K562 (cell line): ENCODE measurements around the gene KCNJ2. TPM values are rescaled to one million over a fixed set of nuclear protein-coding genes. Genes with fewer than 3 reads are reported as not detected.

Experiments used
- ATAC-seq: fragments of 200-7000 bp; cut with Tn5 transposase; 3 replicates; pipeline ENCODE4 v1.9.1; 2020; ENCODE audit warnings: moderate library complexity
- BruUV-seq: library from RNA; stranded (reverse); fragments of 400-500 nt; replicated peaks from 2 replicates; lab custom pipeline; 2021; lab: Mats Ljungman, UMichigan
- CTCF ChIA-PET: fragments of 300-600 bp; formaldehyde crosslinking; extraction: SDS; loops from one replicate; lab custom pipeline; 2021; ENCODE audit warnings: low intra/inter-chr PET ratio; lab: Yijun Ruan, JAX
- POLR2A ChIA-PET: fragments of 300-600, 350-650 bp; sonication (Branson Sonifier 250); formaldehyde crosslinking; extraction: SDS; loops from one replicate; lab custom pipeline; 2021; ENCODE audit warnings: antibody characterized with exemption, inconsistent platforms; lab: Yijun Ruan, JAX
- DNase-seq, 4 experiments: peaks; one replicate each; pipeline versions ENCODE4 v3.0.0 to v3.0.0-alpha.2; 2011 to 2018; ENCODE audit warnings: low spot score in 3 of 4, mixed read lengths in 3 of 4; ENCODE audit errors: extremely low read depth in 1 of 4
- FAIRE-seq: peaks from 2 replicates; lab custom pipeline; 2011; peaks lifted over from hg19 to GRCh38; lab: Jason Lieb, UNC
- H2AFZ ChIP-seq: 2 replicates; pipeline ENCODE4 v1.6.0; 2011; ENCODE audit warnings: low read depth, low read length, control low read depth, inconsistent platforms
- H3K27ac ChIP-seq: fragments of 200-600 bp; 3 replicates; pipeline ENCODE4 v1.8.0; 2011; ENCODE audit warnings: low read depth, mild to moderate bottlenecking, control low read depth, inconsistent platforms, low read length, moderate library complexity, mixed read lengths; ENCODE audit errors: extremely low read depth
- H3K27me3 ChIP-seq, 2 experiments: fragments of 300-600 bp in 1 of 2; 2 replicates in 1 of 2; 3 replicates in 1 of 2; pipeline versions ENCODE4 v1.6.0 to v1.8.0; 2011; ENCODE audit warnings: inconsistent platforms in 2 of 2, low read length in 2 of 2, mild to moderate bottlenecking in 1 of 2, mixed read lengths in 1 of 2, moderate library complexity in 1 of 2; ENCODE audit not compliant: control insufficient read depth in 2 of 2, insufficient read depth in 2 of 2
- H3K36me3 ChIP-seq: fragments of 300-600 bp; 3 replicates; pipeline ENCODE4 v1.8.0; 2011; ENCODE audit warnings: mild to moderate bottlenecking, low read length, inconsistent platforms; ENCODE audit not compliant: control insufficient read depth, insufficient read depth
- H3K4me1 ChIP-seq, 2 experiments: fragments of 200-600 bp in 1 of 2; replicated peaks in 1 of 2; 2 replicates in 1 of 2; 3 replicates in 1 of 2; pipeline versions ENCODE4 v1.5.1 to v1.8.0; 2011; ENCODE audit warnings: inconsistent platforms in 2 of 2, low read length in 2 of 2, mild to moderate bottlenecking in 1 of 2, mixed read lengths in 1 of 2, moderate library complexity in 1 of 2; ENCODE audit not compliant: control insufficient read depth in 2 of 2, insufficient read depth in 2 of 2
- H3K4me2 ChIP-seq: 2 replicates; pipeline ENCODE4 v1.6.1; 2011; ENCODE audit warnings: low read length, control low read depth, inconsistent platforms, mixed read lengths; ENCODE audit not compliant: insufficient read depth
- H3K4me3 ChIP-seq: fragments of 200-600 bp; sonication (generic), shearing (Covaris generic); 2 replicates; pipeline ENCODE4 v1.5.1; 2016; ENCODE audit warnings: control low read depth, inconsistent platforms
- H3K79me2 ChIP-seq: fragments of 200-600 bp; 3 replicates; pipeline ENCODE4 v1.8.0; 2011; ENCODE audit warnings: low read length, inconsistent platforms; ENCODE audit not compliant: control insufficient read depth, insufficient read depth
- H3K9ac ChIP-seq, 2 experiments: 2 replicates each; pipeline versions ENCODE4 v1.6.0 to v1.6.1; 2011; ENCODE audit warnings: low read depth in 2 of 2, low read length in 2 of 2, control low read depth in 1 of 2, inconsistent platforms in 1 of 2, mild to moderate bottlenecking in 1 of 2, mixed read lengths in 1 of 2; ENCODE audit not compliant: insufficient read depth in 1 of 2
- H3K9me1 ChIP-seq: one replicate; pipeline ENCODE4 v1.6.0; 2011; ENCODE audit warnings: inconsistent platforms, mild to moderate bottlenecking, low read length, moderate library complexity; ENCODE audit not compliant: control insufficient read depth, insufficient read depth
- H3K9me3 ChIP-seq: replicated peaks from 2 replicates; pipeline ENCODE4 v1.5.1; 2011; ENCODE audit warnings: low read depth, low read length, inconsistent platforms; ENCODE audit not compliant: control insufficient read depth, insufficient read depth
- H4K20me1 ChIP-seq: replicated peaks from 2 replicates; pipeline ENCODE4 v1.6.1; 2011; ENCODE audit warnings: low read length, inconsistent platforms, mixed read lengths; ENCODE audit not compliant: control insufficient read depth, insufficient read depth
- CBFA2T3 ChIP-seq: fragments of 450-650 bp; IDR thresholded peaks from 2 replicates; pipeline ENCODE4 v1.6.1; 2017
- E2F1 ChIP-seq: sonication (generic); formaldehyde crosslinking; IDR thresholded peaks from 2 replicates; pipeline ENCODE4 v1.8.1; 2023; ENCODE audit warnings: mild to moderate bottlenecking, missing genetic modification reagents, moderate library complexity
- ELF4 ChIP-seq: fragments of 450-650 bp; formaldehyde crosslinking; IDR thresholded peaks from 2 replicates; pipeline ENCODE4 v1.4.0; 2022; ENCODE audit warnings: missing genetic modification characterization
- ELK1 ChIP-seq: sonication (generic); formaldehyde crosslinking; IDR thresholded peaks from 2 replicates; pipeline ENCODE4 v1.8.1; 2022; ENCODE audit warnings: missing genetic modification reagents
- ERF ChIP-seq: fragments of 450-650 bp; formaldehyde crosslinking; IDR thresholded peaks from 2 replicates; pipeline ENCODE4 v1.4.0; 2020; ENCODE audit warnings: mild to moderate bottlenecking, mixed read lengths
- GTF2A2 ChIP-seq: IDR thresholded peaks from 2 replicates; pipeline ENCODE4 v1.6.1; 2016; ENCODE audit warnings: mild to moderate bottlenecking, missing genetic modification characterization, missing compliant biosample characterization
- ILK ChIP-seq: fragments of 450-650 bp; IDR thresholded peaks from 2 replicates; pipeline ENCODE4 v1.6.1; 2016; ENCODE audit warnings: missing genetic modification characterization, low read depth, mild to moderate bottlenecking, missing compliant biosample characterization, moderate library complexity, borderline replicate concordance
- LCOR ChIP-seq: sonication (generic); formaldehyde crosslinking; IDR thresholded peaks from 2 replicates; pipeline ENCODE4 v1.8.0; 2022; ENCODE audit warnings: mild to moderate bottlenecking, missing genetic modification reagents
- MIER1 ChIP-seq: fragments of 450-650 bp; IDR thresholded peaks from 2 replicates; pipeline ENCODE4 v1.6.1; 2016; ENCODE audit warnings: antibody characterized with exemption, mild to moderate bottlenecking, low read depth
- POU5F1 ChIP-seq: fragments of 150-350 bp; IDR thresholded peaks from 2 replicates; pipeline ENCODE4 v1.6.1; 2014; ENCODE audit warnings: borderline replicate concordance, low read length, low read depth, mild to moderate bottlenecking; ENCODE audit not compliant: partially characterized antibody
- SMAD3 ChIP-seq: fragments of 450-650 bp; formaldehyde crosslinking; conservative IDR thresholded peaks from 2 replicates; pipeline ENCODE4 v1.4.0; 2020; ENCODE audit warnings: mild to moderate bottlenecking
- SRF ChIP-seq, 2 experiments: fragments of 250-450, 450-650 bp in 1 of 2; sonication (Bioruptor Pico) in 1 of 2; sonication (generic) in 1 of 2; formaldehyde crosslinking; IDR thresholded peaks; 2 replicates each; pipeline versions ENCODE4 v1.5.0 to v1.5.1; 2020 to 2022; ENCODE audit warnings: mild to moderate bottlenecking in 1 of 2, missing genetic modification reagents in 1 of 2
- STAT5B ChIP-seq: fragments of 250-450 bp; sonication (Bioruptor Pico); IDR thresholded peaks from 2 replicates; pipeline ENCODE4 v1.8.0; 2021; ENCODE audit warnings: mild to moderate bottlenecking, inconsistent platforms
- ZBTB2 ChIP-seq: fragments of 450-650 bp; IDR thresholded peaks from 2 replicates; pipeline ENCODE4 v1.6.1; 2016; ENCODE audit warnings: antibody characterized with exemption
- ZNF175 ChIP-seq: fragments of 200-800 bp; sonication (Bioruptor generic); IDR thresholded peaks from 2 replicates; pipeline ENCODE4 v1.6.1; 2016; ENCODE audit warnings: low read depth, mild to moderate bottlenecking, missing genetic modification characterization, missing compliant biosample characterization
- ZNF431 ChIP-seq: sonication (generic); formaldehyde crosslinking; IDR thresholded peaks from 2 replicates; pipeline ENCODE4 v1.8.0; 2022; ENCODE audit warnings: mild to moderate bottlenecking, missing genetic modification reagents
- ZNF512 ChIP-seq: IDR thresholded peaks from 2 replicates; pipeline ENCODE4 v1.6.1; 2016; ENCODE audit warnings: missing genetic modification characterization, missing compliant biosample characterization
- ZNF766 ChIP-seq: fragments of 200-800 bp; sonication (Bioruptor generic); conservative IDR thresholded peaks from 2 replicates; pipeline ENCODE4 v1.6.1; 2016; ENCODE audit warnings: missing genetic modification characterization, missing compliant biosample characterization
- WGBS: fragments of 100-300 bp; shearing (Covaris generic); methylation state at CpG from one replicate; pipeline ENCODE4 v1.1.6; 2016; ENCODE audit warnings: low coverage, mixed read lengths; ENCODE audit not compliant: insufficient coverage; ENCODE audit errors: missing lambda C conversion rate; 5-methylcytosine and 5-hydroxymethylcytosine counted together
- in situ Hi-C: fragments of 300-500 bp; cut with MboI; formaldehyde crosslinking; loops from 4 replicates; pipeline ENCODE4 v1.15.0; 2018; ENCODE audit warnings: inconsistent platforms, mixed read lengths
- intact Hi-C: fragments of 100-400 bp; cut with micrococcal nuclease; formaldehyde crosslinking; loops from 2 replicates; pipeline ENCODE4 v1.14.2; 2022
- polyA plus RNA-seq, 8 experiments: library from polyadenylated mRNA; depleted of rRNA in 4 of 8; stranded (reverse) in 5 of 8; unstranded in 3 of 8; fragments of >200 nt; fragmentation: Nextera tagmentation in 2 of 8; fragmentation: Illumina TruSeq in 1 of 8; extraction: Ambion mirVana in 2 of 8; extraction: Trizol in 1 of 8; gene quantifications; 2 replicates each; pipeline versions ENCODE4 v1.2.1 to v1.2.3, GENCODE V29; 2011 to 2014; ENCODE audit warnings: inconsistent platforms in 1 of 8, missing spikeins in 1 of 8
- total RNA-seq, 7 experiments: library from RNA; depleted of rRNA in 6 of 7; stranded (reverse); fragments of >200 nt in 6 of 7; fragmentation: Illumina TruSeq in 2 of 7; extraction: Trizol in 2 of 7; gene quantifications; 2 replicates each; pipeline versions ENCODE4 v1.2.1 to v1.2.3, GENCODE V29; 2011 to 2021; ENCODE audit warnings: low replicate concordance in 1 of 7

The KCNJ2 gene
- total and polyA plus RNA-seq, 9 of the 15 experiments (the other 6 are each of a cell fraction or from before 2014, with no cell fraction given), result not detected

GRCh38 chr17:70172449-70172848, 3.1 kb downstream of the KCNJ2 start:
- Histone ChIP-seq H3K9me1 (no peaks in the 10 kb centered on the region), H3K79me2 (no peaks in the 10 kb centered on the region), H2AFZ (no peak overlapping the region), H3K9ac (no peak overlapping the region), H3K4me2 (no peak overlapping the region), H3K36me3 (no peaks in the 10 kb centered on the region), H3K27me3 (peaks cover 0 to 2% of the 10 kb centered on the region in 2 experiments; a peak in 2 of 5 replicates), H4K20me1 (no peaks in the 10 kb centered on the region), H3K4me3 (no peak overlapping the region), H3K9me3 (no peaks in the 10 kb centered on the region), H3K4me1 (peaks cover 0 to 15% of the 10 kb centered on the region in 2 experiments; a peak in 3 of 5 replicates), H3K27ac (no peak overlapping the region)
- DNase-seq, result no peak
- no TSS peak for BruUV-seq
- WGBS, result no CpG with 5 or more reads among the region's 2 CpGs
- POLR2A ChIA-PET, result no interaction called here
- no peak for FAIRE-seq
- ATAC-seq, result no peak
- CTCF ChIA-PET, result no interaction called here
- intact Hi-C loops (no loop called here), in situ Hi-C loops (no loop called here)
- TF ChIP-seq CBFA2T3 (no peak), GTF2A2 (no peak), POU5F1 (no peak), ZNF512 (no peak), ZNF766 (CRISPR knock-in tag) (no peak), ERF (CRISPR knock-in tag) (no peak), ZNF175 (CRISPR knock-in tag) (no peak), MIER1 (no peak), SMAD3 (CRISPR knock-in tag) (no peak), ELF4 (CRISPR knock-in tag) (no peak), ELK1 (CRISPR knock-in tag) (no peak), ILK (tag) (no peak), STAT5B (CRISPR knock-in tag) (no peak), ZBTB2 (no peak), SRF (CRISPR knock-in tag; IDR thresholded peaks at IDR 0.05) (no peak), ZNF431 (CRISPR knock-in tag) (no peak), LCOR (CRISPR knock-in tag) (no peak), E2F1 (CRISPR knock-in tag) (no peak)
